ENCODE data around the gene AHDC1. TPM values are rescaled to one million over a fixed set of nuclear protein-coding genes. Genes with fewer than 3 reads are reported as not detected.

Gene AHDC1
- total and polyA plus RNA-seq, 2 of the 13 experiments (the other 11 are each of a cell fraction or from before 2014, with no cell fraction given), result 1.0 to 2.7 TPM

- TF ChIP-seq FLYWCH1 (CRISPR knock-in tag; IDR thresholded peaks at IDR 0.05), result no peak
- TF ChIP-seq ZNF550 (CRISPR knock-in tag; IDR thresholded peaks at IDR 0.05; ENCODE audit: borderline replicate concordance), result no peak
- TF ChIP-seq TRIM24 (CRISPR knock-in tag; IDR thresholded peaks at IDR 0.05), result no peak
Measured at GRCh38 chr1:27615346-27616192, 11.6 kb upstream of the AHDC1 start (continued).

GRCh38 chr1:27614625-27615344 lies 10.8 kb upstream of the AHDC1 start:
- Histone ChIP-seq H3K27me3 (ENCODE audit: control insufficient read depth in 1 of 2, insufficient read depth in 2 of 2, low read length in 2 of 2) (peaks cover 0 to 24% of the 10 kb centered on the region in 2 experiments; a peak in 3 of 5 replicates), H3K36me3 (replicated peaks in 1 of 2; ENCODE audit: control insufficient read depth in 1 of 2, insufficient read depth in 2 of 2, low read length in 2 of 2) (no peaks in the 10 kb centered on the region), H3K9ac (ENCODE audit: insufficient read depth, low read depth, low read length) (no peak overlapping the region), H3K4me2 (ENCODE audit: low read depth, low read length) (no peak overlapping the region), H4K20me1 (ENCODE audit: insufficient read depth, low read length) (no peaks in the 10 kb centered on the region), H3K27ac (ENCODE audit: extremely low read length, insufficient read depth, low read length) (no peak overlapping the region), H3K79me2 (ENCODE audit: insufficient read depth, low read length) (no peaks in the 10 kb centered on the region), H2AFZ (ENCODE audit: low read length) (no peak overlapping the region), H3K4me1 (ENCODE audit: insufficient read depth, low read length) (peaks cover 19% of the 10 kb centered on the region), H3K4me3 (replicated peaks in 1 of 3; ENCODE audit: insufficient read depth in 1 of 3, low read depth in 2 of 3, low read length in 3 of 3) (no peak overlapping the region), H3K9me3 (ENCODE audit: low read length) (no peaks in the 10 kb centered on the region)
- BruUV-seq (replicated peaks), result no TSS peak
- no peak for FAIRE-seq
- 31% methylated on average over 23 of the region's 26 CpGs for WGBS (ENCODE audit: low lambda C conversion rate)
- no peak; the same call in 2 of the 3 replicates for ATAC-seq
- no peak for DNase-seq (ENCODE audit: low spot score)
- CTCF ChIA-PET (ENCODE audit: low intra/inter-chr PET ratio, low total read pairs), result no interaction called here
- intact Hi-C loops (cut with micrococcal nuclease; ENCODE audit: unreplicated experiment), result no loop called here
- in situ Hi-C loops (cut with HindIII; ENCODE audit: extremely low pct_ligation_motif_present, low pct_unique_long_range_greater_than_20kb), result loop anchor here (5.0 kb wide), 1 partner anchor 43 kb away; no protein-coding TSS in a partner anchor
- POLR2A ChIA-PET, result no interaction called here
- TF ChIP-seq ZNF629 (CRISPR knock-in tag; conservative IDR thresholded peaks at IDR 0.05) (peak; percentile 50; the same call in 1 of the 2 replicates), ZNF260 (CRISPR knock-in tag; IDR thresholded peaks at IDR 0.05; ENCODE audit: borderline replicate concordance, low read depth) (no peak)

All from HepG2 (cell line).